Right hindlimb (tissue), 1 donor: ENCODE measurements around the gene ACKR3.

Source experiments
- DNase-seq: peaks from one replicate; pipeline ENCODE4 v3.0.0-alpha.2; 2018

Gene ACKR3

DNA sequence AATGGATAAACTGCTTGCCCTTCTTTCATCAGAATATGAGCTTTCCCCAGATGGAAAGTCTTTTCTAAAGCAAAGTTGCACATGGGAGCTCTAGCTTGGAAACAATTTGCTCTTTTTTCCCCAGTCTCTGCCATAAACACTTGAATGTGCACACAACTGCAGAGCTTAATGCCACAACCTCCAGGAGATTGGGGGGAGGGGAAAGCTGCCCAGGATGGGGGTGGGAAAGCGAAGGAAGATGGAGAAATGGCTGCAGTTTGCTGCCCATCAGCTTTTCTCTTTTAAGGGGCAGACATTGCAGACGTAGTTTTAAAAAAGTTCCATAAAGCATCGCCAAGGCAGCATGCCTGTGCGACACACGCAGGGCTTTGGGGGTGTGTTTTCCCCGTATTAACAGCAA is 1.5 kb downstream of the ACKR3 start:
- DNase-seq = peak; percentile 59

- peak; percentile 51 for DNase-seq
Measured at GRCh38 chr2:236572482-236572881, 2.9 kb downstream of the ACKR3 start.

- DNase-seq = no peak
Measured at GRCh38 chr2:236573066-236573929, 3.7 kb downstream of the ACKR3 start.

GRCh38 chr2:236574000-236574399 is 4.4 kb downstream of the ACKR3 start:
- DNase-seq = no peak

GRCh38 chr2:236574424-236575145 is 5.0 kb downstream of the ACKR3 start:
- no peak for DNase-seq

GRCh38 chr2:236575510-236575909 is 5.9 kb downstream of the ACKR3 start:
- DNase-seq = no peak

- DNase-seq = no peak
Measured at GRCh38 chr2:236576087-236576486, 6.5 kb downstream of the ACKR3 start.

GRCh38 chr2:236576953-236577352 is 7.3 kb downstream of the ACKR3 start:
- no peak for DNase-seq

- no peak for DNase-seq
Measured at GRCh38 chr2:236577481-236578410, 8.1 kb downstream of the ACKR3 start.

- DNase-seq = no peak
Measured at GRCh38 chr2:236578411-236578846, 8.8 kb downstream of the ACKR3 start.

DNA sequence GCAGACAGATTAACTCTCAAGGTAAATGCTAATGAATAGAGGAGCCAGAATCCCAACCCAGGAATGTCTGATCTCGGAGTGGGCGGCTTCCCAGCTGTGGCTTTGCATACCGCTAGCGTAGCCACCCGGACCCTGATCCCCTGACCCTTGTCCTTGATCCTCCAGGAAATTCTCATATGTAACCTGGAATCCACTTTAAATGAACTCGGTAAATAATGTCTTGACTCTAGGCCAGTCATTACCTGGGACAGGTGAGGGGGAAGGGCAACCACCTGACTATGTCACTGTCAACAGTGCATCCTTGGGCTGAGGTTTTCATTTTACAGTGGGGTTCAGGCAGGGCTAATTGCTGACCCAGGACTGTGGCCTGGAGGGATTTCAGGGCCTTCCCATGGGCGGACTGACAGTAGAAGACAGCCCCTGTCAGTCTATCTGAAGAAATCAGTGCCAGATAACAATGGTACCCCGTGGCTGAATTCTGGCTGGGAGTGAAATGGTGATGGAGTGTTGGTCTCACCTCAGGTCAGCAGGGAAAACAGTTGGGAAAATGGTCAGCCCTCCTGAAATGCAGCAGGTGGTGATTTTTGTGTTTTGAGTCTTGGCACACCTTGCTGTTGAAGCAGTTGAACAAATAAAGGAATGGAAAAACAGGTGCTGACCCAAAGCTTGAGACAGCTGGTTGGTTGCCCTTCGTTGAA is 9.6 kb downstream of the ACKR3 start:
- no peak for DNase-seq

DNA sequence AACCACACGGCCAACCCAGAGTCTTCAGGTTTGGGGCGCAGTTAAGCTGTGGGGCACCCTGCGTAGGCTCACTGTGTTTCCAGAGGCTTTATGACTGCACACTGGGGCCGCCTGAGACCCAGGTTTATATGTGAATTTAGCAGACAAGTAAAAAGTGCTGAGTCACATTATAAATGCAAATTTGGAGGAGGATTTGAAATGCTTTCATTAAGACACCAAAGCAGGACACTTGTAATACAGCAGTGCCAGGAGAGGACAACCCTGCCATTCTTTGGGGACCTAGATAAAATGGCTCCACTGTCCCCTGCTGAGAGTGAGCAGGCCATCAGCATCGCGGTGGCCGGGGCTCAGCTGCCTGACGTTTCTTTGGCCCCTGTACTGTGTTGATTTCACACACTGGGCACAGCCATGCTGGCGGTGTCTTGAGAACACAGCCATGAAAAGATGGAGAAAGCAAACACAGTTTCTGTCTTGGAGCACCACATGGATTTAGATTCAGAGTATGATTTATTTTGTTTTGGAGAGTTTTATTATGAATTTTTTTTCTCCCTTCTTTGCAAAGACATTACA is 10.2 kb downstream of the ACKR3 start:
- DNase-seq = no peak

- no peak for DNase-seq
Measured at GRCh38 chr2:236580746-236581355, 11.2 kb downstream of the ACKR3 start.

DNA sequence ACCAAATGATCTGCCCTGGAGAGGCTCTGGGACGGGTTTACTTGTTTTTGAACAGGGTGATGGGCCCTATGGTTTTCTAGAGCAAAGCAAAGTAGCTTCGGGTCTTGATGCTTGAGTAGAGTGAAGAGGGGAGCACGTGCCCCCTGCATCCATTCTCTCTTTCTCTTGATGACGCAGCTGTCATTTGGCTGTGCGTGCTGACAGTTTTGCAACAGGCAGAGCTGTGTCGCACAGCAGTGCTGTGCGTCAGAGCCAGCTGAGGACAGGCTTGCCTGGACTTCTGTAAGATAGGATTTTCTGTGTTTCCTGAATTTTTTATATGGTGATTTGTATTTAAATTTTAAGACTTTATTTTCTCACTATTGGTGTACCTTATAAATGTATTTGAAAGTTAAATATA is 11.9 kb downstream of the ACKR3 start:
- no peak for DNase-seq

GRCh38 chr2:236582968-236583367 is 13.3 kb downstream of the ACKR3 start:
- peak; percentile 13 for DNase-seq

DNA sequence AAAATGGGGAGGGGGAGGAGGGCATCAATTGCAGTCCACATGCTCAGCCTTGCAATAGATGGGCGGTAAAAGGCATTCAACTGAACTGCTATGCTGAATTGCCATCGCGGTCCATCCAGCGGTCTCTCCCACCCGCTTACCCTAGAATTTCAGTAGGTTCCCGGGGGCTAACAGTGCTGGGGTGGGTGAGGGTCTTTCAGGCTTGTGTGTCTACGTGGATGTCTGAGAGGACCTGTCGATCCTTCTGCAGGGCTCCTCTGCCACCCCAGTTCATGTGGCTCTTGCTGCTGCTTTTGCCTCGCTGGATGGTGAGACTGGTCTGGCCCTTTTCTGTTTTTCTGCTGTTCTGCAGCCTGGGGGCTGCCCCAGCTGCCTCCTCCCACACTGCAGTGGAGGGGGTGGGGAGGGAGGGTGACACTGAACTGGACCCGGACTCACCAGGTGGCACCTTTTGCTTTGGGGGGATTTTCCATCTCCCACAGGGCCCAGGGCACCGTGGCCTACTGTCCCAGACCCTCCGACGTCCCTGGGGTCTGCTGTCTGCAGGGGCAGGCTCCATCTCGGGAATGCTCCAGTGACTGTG is 14.1 kb downstream of the ACKR3 start:
- peak; percentile 11 for DNase-seq

DNA sequence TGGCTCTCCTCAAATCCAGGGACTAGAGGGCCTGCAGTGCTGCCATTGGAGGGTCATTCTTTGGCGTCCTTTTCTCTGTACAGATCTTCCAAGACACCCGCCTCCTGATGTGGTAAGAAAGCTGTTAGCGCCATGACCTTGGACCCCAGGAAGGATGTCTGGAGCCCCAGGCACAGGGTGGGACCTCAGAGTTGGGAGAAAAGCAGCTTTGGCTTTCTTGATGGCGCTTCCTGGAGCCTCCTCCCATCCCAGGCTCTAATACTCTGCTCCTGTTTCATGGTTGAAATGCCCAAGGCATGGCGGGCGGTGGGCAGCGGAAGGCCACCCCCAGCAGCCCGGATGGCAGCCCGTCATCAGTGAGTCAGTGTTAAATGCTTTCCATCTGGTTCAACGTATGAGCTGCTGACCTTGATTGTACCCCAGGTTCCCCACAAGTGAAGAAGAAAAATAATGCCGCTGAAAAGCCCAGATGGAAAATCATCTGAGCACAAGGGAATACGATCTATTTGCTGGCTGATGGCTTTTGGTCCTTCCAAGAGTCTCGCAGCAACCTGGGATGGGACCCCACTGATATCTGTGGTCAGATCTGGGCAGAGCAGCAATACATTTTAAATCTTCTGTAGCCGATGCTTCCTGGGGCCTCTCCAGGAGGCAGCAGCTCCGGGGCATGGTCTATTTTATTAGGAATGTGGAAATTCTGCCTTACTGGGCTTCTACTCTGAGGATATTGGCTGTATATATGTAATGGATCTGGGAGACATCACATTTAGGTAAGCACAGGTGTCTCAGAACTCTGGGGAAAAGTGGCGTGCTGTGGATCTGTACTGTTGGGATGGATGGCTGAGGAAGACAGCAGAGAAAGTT is 15.1 kb downstream of the ACKR3 start:
- DNase-seq = no peak

DNA sequence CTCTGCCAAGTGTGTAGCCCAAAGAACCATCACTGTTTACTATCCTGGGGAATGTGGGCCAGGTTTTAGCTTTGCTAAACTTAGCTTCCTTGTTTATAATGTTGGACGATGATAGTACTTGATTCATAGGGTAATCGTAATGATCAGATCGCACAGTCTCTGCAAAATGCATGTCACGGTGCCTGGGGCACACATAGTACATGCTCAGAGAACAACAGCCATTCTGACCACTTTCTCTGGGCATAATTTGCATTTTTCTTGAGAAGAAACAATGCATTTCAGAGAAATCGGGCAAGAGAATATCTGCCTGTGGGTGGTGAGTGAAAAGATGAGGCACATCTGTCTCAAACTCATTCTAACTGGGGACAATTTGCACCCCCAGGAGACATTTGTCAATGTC is 16.3 kb downstream of the ACKR3 start:
- DNase-seq = no peak

DNA sequence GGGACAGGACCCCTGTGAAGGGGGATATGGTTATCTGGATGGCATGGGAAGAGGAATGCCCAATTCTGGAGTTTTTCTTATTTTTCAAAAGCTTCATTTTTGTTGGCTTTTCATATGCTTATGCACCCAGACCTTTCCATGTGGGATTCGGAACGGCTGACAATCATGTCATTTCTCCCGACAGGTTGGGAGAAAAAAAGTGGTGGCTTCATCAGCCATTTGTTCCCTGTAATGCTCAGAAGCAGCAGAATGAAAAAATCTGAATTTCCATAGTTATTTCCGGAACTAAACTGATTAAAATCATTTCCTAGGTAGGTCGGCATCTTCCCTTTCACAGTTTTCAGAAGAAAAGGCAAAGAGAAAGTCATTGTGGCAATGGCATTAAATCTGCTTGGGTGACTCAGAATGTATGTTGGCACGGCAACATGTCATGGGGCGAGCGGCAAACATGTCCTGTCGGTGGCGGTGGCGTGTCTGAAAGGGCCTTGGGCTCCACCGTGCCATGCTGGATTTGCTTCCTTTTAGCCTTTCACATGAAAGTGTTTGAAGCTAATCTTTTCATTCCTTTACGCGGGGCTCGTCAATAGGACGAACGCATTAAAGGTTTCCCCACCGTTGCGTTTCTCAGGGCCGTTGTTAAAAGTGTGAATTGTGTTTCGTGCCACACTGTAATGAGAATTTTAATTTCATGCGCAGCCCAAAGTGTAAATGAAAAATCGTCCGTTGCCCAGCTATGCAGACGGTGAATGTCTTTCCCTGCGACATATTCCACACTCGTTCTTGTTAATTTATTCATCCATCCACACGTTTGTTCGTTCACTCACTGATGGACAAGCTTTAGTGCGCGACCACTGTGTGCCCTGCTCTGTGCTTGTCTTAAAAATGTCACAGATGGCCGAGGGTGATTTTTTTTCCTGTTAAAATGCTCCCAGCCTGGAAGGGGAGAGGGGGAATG is 18.5 kb downstream of the ACKR3 start:
- DNase-seq = no peak
